ENCODE data around the gene SCYGR4.
A peak's percentile ranks its signal among the peaks of the same experiment; 100 is the strongest.
"Not testable (repeated sequence)": the region's sequence is repeated elsewhere in the genome, so short reads cannot be mapped to it uniquely, and the experiment has no call there.

SCYGR4 gene

GRCh38 chr2:227617316-227618230 is at the start of gene SCYGR4:
Gene SCYGR4 (plus strand): TSS chr2:227617498. CDS start chr2:227617498, 0 bp downstream.
- DNase-seq (ENCODE audit: low spot score) = peak; percentile 29

GRCh38 chr2:227568852-227569169 is 48.5 kb upstream of the SCYGR4 start:
- no peak for DNase-seq (ENCODE audit: low spot score)

- DNase-seq (ENCODE audit: low spot score) = no peak
Measured at GRCh38 chr2:227570615-227571014, 46.7 kb upstream of the SCYGR4 start.

- DNase-seq (ENCODE audit: low spot score) = no peak
Measured at GRCh38 chr2:227576110-227576509, 41.2 kb upstream of the SCYGR4 start.

- DNase-seq (ENCODE audit: low spot score) = no peak
Measured at GRCh38 chr2:227576812-227577211, 40.5 kb upstream of the SCYGR4 start.

- DNase-seq (ENCODE audit: low spot score) = no peak
Measured at GRCh38 chr2:227577555-227577954, 39.7 kb upstream of the SCYGR4 start.

GRCh38 chr2:227578642-227579041 is 38.7 kb upstream of the SCYGR4 start:
- DNase-seq (ENCODE audit: low spot score) = no peak

- DNase-seq (ENCODE audit: low spot score) = no peak
Measured at GRCh38 chr2:227579791-227580190, 37.5 kb upstream of the SCYGR4 start.

- no peak for DNase-seq (ENCODE audit: low spot score)
Measured at GRCh38 chr2:227582369-227582768, 34.9 kb upstream of the SCYGR4 start.

GRCh38 chr2:227592694-227593387 is 24.5 kb upstream of the SCYGR4 start:
- no peak for DNase-seq (ENCODE audit: low spot score)

- no peak for DNase-seq (ENCODE audit: low spot score)
Measured at GRCh38 chr2:227595797-227596196, 21.5 kb upstream of the SCYGR4 start.

GRCh38 chr2:227597036-227597435 is 20.3 kb upstream of the SCYGR4 start:
- DNase-seq (ENCODE audit: low spot score) = no peak

GRCh38 chr2:227597998-227598397 is 19.3 kb upstream of the SCYGR4 start:
- DNase-seq (ENCODE audit: low spot score) = no peak

- not testable (repeated sequence) for DNase-seq (ENCODE audit: low spot score)
Measured at GRCh38 chr2:227598835-227599503, 18.3 kb upstream of the SCYGR4 start, which contains the start of gene SCYGR2. Gene SCYGR2 (plus strand): TSS chr2:227598893. CDS start chr2:227598893, 0 bp downstream.

GRCh38 chr2:227602358-227602757 is 14.9 kb upstream of the SCYGR4 start:
- DNase-seq (ENCODE audit: low spot score) = no peak

GRCh38 chr2:227606476-227606875 is 10.8 kb upstream of the SCYGR4 start:
- no peak for DNase-seq (ENCODE audit: low spot score)

GRCh38 chr2:227607941-227608340 is 9.4 kb upstream of the SCYGR4 start:
- DNase-seq (ENCODE audit: low spot score) = no peak

- DNase-seq (ENCODE audit: low spot score) = no peak
Measured at GRCh38 chr2:227608561-227609338, 8.5 kb upstream of the SCYGR4 start.

- no peak for DNase-seq (ENCODE audit: low spot score)
Measured at GRCh38 chr2:227610123-227610522, 7.2 kb upstream of the SCYGR4 start.

GRCh38 chr2:227612546-227613271 is 4.6 kb upstream of the SCYGR4 start:
- no peak for DNase-seq (ENCODE audit: low spot score)

- no peak for DNase-seq (ENCODE audit: low spot score)
Measured at GRCh38 chr2:227613272-227613660, 4.0 kb upstream of the SCYGR4 start.
